Esophagus mucosa (tissue), 1 donor: ENCODE results near the gene NIPBL. TPM values are rescaled to one million over a fixed set of nuclear protein-coding genes. Genes with fewer than 3 reads are reported as not detected.
"Not testable (repeated sequence)": the region's sequence is repeated elsewhere in the genome, so short reads cannot be mapped to it uniquely, and the experiment has no call there.

Experiments used
- ATAC-seq: fragments of 200-7000 bp; cut with Tn5 transposase; one replicate; pipeline ENCODE4 v1.9.1; 2020
- total RNA-seq: library from RNA; stranded (reverse); gene quantifications from one replicate; pipeline ENCODE4 v1.2.4, GENCODE V29; 2023
- donor health status: DM: yes; HTN: yes; CAD: no.

NIPBL gene
- total RNA-seq, 1 donor from 2014 or later, result 36.1 TPM

GRCh38 chr5:37093795-37094194, 217.2 kb downstream of the NIPBL start:
- not testable (repeated sequence) for ATAC-seq

GRCh38 chr5:37099267-37099666, 222.7 kb downstream of the NIPBL start:
- not testable (repeated sequence) for ATAC-seq

- ATAC-seq, result no peak
Observed at GRCh38 chr5:37103302-37103701, 226.7 kb downstream of the NIPBL start.

- no peak for ATAC-seq
Observed at GRCh38 chr5:37109338-37109737, 232.8 kb downstream of the NIPBL start.

GRCh38 chr5:37110135-37110534, 233.6 kb downstream of the NIPBL start:
- ATAC-seq, result no peak

- no peak for ATAC-seq
Observed at GRCh38 chr5:37111426-37112382, 235.1 kb downstream of the NIPBL start.

GRCh38 chr5:37112383-37112991, 235.9 kb downstream of the NIPBL start:
- ATAC-seq, result peak; percentile 63
